ENCODE measurements around the gene DDB1.

Gene DDB1

GRCh38 chr11:61353131-61354067, 20.5 kb upstream of the DDB1 start:
- H3K14ac ChIP-seq (ENCODE audit: low read length), result no peak overlapping the region
- WGBS (ENCODE audit: extremely low coverage, insufficient coverage, insufficient read length), result no CpG with 5 or more reads among the region's 15 CpGs
- H4K8ac ChIP-seq (ENCODE audit: low read depth, low read length), result no peak overlapping the region
- no peaks in the 10 kb centered on the region for H3K27me3 ChIP-seq (ENCODE audit: insufficient read depth, low read length)
- H3K4ac ChIP-seq (ENCODE audit: low read depth, low read length), result no peak overlapping the region
- no peak overlapping the region for H3K9ac ChIP-seq (ENCODE audit: low read length)
- H3K27ac ChIP-seq (ENCODE audit: low read depth, low read length), result no peak overlapping the region
- no peak overlapping the region for H4K12ac ChIP-seq (ENCODE audit: low read depth, low read length)
- no peaks in the 10 kb centered on the region for H3K79me1 ChIP-seq (ENCODE audit: low read length)
- H4K91ac ChIP-seq (ENCODE audit: low read depth, low read length), result no peak overlapping the region
- H3K36me3 ChIP-seq (ENCODE audit: control insufficient read depth in 1 of 2, insufficient read depth in 2 of 2, low read length in 2 of 2), result peaks cover 28 to 41% of the 10 kb centered on the region in 2 experiments
- H2AK5ac ChIP-seq (ENCODE audit: low read length), result no peak overlapping the region
- H3K4me3 ChIP-seq (ENCODE audit: low read depth, low read length), result no peak overlapping the region
- no peak overlapping the region for H2BK120ac ChIP-seq (ENCODE audit: insufficient read depth, low read length, poor library complexity)
- H3K23ac ChIP-seq (ENCODE audit: low read length), result no peak overlapping the region
- no peaks in the 10 kb centered on the region for H3K79me2 ChIP-seq (ENCODE audit: control insufficient read depth, insufficient read depth, low read length, poor library complexity)
- peaks cover 3% of the 10 kb centered on the region for H3K9me3 ChIP-seq (ENCODE audit: insufficient read depth, low read depth, low read length)
- H2BK12ac ChIP-seq (ENCODE audit: low read length), result no peak overlapping the region
- no peak overlapping the region for H2BK5ac ChIP-seq (ENCODE audit: low read depth, low read length, poor library complexity)
- H2AFZ ChIP-seq (ENCODE audit: insufficient read depth, low read length, poor library complexity), result no peak overlapping the region
- H3K18ac ChIP-seq (ENCODE audit: low read length), result no peak overlapping the region
- H3K4me1 ChIP-seq (ENCODE audit: control insufficient read depth in 1 of 2, insufficient read depth in 2 of 2, low read length in 2 of 2), result no peaks in the 10 kb centered on the region
- no peak for DNase-seq
- H3K4me2 ChIP-seq (ENCODE audit: low read length), result no peak overlapping the region

- Histone ChIP-seq H3K9ac (ENCODE audit: low read length) (no peak overlapping the region), H3K36me3 (ENCODE audit: control insufficient read depth in 1 of 2, insufficient read depth in 2 of 2, low read length in 2 of 2) (peaks cover 28 to 49% of the 10 kb centered on the region in 2 experiments), H2BK120ac (ENCODE audit: insufficient read depth, low read length, poor library complexity) (no peak overlapping the region), H3K27me3 (ENCODE audit: insufficient read depth, low read length) (no peaks in the 10 kb centered on the region), H3K23ac (ENCODE audit: low read length) (no peak overlapping the region), H4K12ac (ENCODE audit: low read depth, low read length) (no peak overlapping the region), H2AFZ (ENCODE audit: insufficient read depth, low read length, poor library complexity) (no peak overlapping the region), H3K9me3 (ENCODE audit: insufficient read depth, low read depth, low read length) (peaks cover 3% of the 10 kb centered on the region), H3K4me1 (ENCODE audit: control insufficient read depth in 1 of 2, insufficient read depth in 2 of 2, low read length in 2 of 2) (no peaks in the 10 kb centered on the region), H2BK12ac (ENCODE audit: low read length) (no peak overlapping the region), H3K79me1 (ENCODE audit: low read length) (no peaks in the 10 kb centered on the region), H3K27ac (ENCODE audit: low read depth, low read length) (no peak overlapping the region), H3K79me2 (ENCODE audit: control insufficient read depth, insufficient read depth, low read length, poor library complexity) (no peaks in the 10 kb centered on the region), H3K4ac (ENCODE audit: low read depth, low read length) (no peak overlapping the region), H2AK5ac (ENCODE audit: low read length) (no peak overlapping the region), H2BK5ac (ENCODE audit: low read depth, low read length, poor library complexity) (no peak overlapping the region), H3K14ac (ENCODE audit: low read length) (no peak overlapping the region), H4K8ac (ENCODE audit: low read depth, low read length) (no peak overlapping the region), H4K91ac (ENCODE audit: low read depth, low read length) (no peak overlapping the region), H3K18ac (ENCODE audit: low read length) (no peak overlapping the region), H3K4me2 (ENCODE audit: low read length) (no peak overlapping the region), H3K4me3 (ENCODE audit: low read depth, low read length) (no peak overlapping the region)
- no CpG with 5 or more reads among the region's 8 CpGs for WGBS (ENCODE audit: extremely low coverage, insufficient coverage, insufficient read length)
- DNase-seq, result no peak
Measured at GRCh38 chr11:61352038-61352437, 19.1 kb upstream of the DDB1 start.

GRCh38 chr11:61350803-61351202, 17.9 kb upstream of the DDB1 start:
- H3K9me3 ChIP-seq (ENCODE audit: insufficient read depth, low read depth, low read length), result peaks cover 3% of the 10 kb centered on the region
- no peaks in the 10 kb centered on the region for H3K27me3 ChIP-seq (ENCODE audit: insufficient read depth, low read length)
- H4K12ac ChIP-seq (ENCODE audit: low read depth, low read length), result no peak overlapping the region
- H2AFZ ChIP-seq (ENCODE audit: insufficient read depth, low read length, poor library complexity), result no peak overlapping the region
- peaks cover 3 to 7% of the 10 kb centered on the region in 2 experiments for H3K4me1 ChIP-seq (ENCODE audit: control insufficient read depth in 1 of 2, insufficient read depth in 2 of 2, low read length in 2 of 2)
- no peak overlapping the region for H2BK5ac ChIP-seq (ENCODE audit: low read depth, low read length, poor library complexity)
- H3K4me2 ChIP-seq (ENCODE audit: low read length), result no peak overlapping the region
- H3K36me3 ChIP-seq (ENCODE audit: control insufficient read depth in 1 of 2, insufficient read depth in 2 of 2, low read length in 2 of 2), result peaks cover 25 to 50% of the 10 kb centered on the region in 2 experiments
- H4K91ac ChIP-seq (ENCODE audit: low read depth, low read length), result no peak overlapping the region
- H3K27ac ChIP-seq (ENCODE audit: low read depth, low read length), result no peak overlapping the region
- H3K14ac ChIP-seq (ENCODE audit: low read length), result no peak overlapping the region
- H4K8ac ChIP-seq (ENCODE audit: low read depth, low read length), result no peak overlapping the region
- H3K79me2 ChIP-seq (ENCODE audit: control insufficient read depth, insufficient read depth, low read length, poor library complexity), result no peaks in the 10 kb centered on the region
- no peak for DNase-seq
- WGBS (ENCODE audit: extremely low coverage, insufficient coverage, insufficient read length), result no CpG with 5 or more reads among the region's 8 CpGs
- no peak overlapping the region for H3K9ac ChIP-seq (ENCODE audit: low read length)
- no peak overlapping the region for H3K4ac ChIP-seq (ENCODE audit: low read depth, low read length)
- H3K23ac ChIP-seq (ENCODE audit: low read length), result no peak overlapping the region
- H2BK12ac ChIP-seq (ENCODE audit: low read length), result no peak overlapping the region
- no peak overlapping the region for H2BK120ac ChIP-seq (ENCODE audit: insufficient read depth, low read length, poor library complexity)
- H2AK5ac ChIP-seq (ENCODE audit: low read length), result no peak overlapping the region
- H3K4me3 ChIP-seq (ENCODE audit: low read depth, low read length), result no peak overlapping the region
- no peaks in the 10 kb centered on the region for H3K79me1 ChIP-seq (ENCODE audit: low read length)
- H3K18ac ChIP-seq (ENCODE audit: low read length), result no peak overlapping the region

- H3K79me1 ChIP-seq (ENCODE audit: low read length), result no peaks in the 10 kb centered on the region
- H3K27me3 ChIP-seq (ENCODE audit: insufficient read depth, low read length), result no peaks in the 10 kb centered on the region
- no peak overlapping the region for H4K12ac ChIP-seq (ENCODE audit: low read depth, low read length)
- H4K8ac ChIP-seq (ENCODE audit: low read depth, low read length), result no peak overlapping the region
- H3K18ac ChIP-seq (ENCODE audit: low read length), result no peak overlapping the region
- WGBS (ENCODE audit: extremely low coverage, insufficient coverage, insufficient read length), result no CpG with 5 or more reads among the region's 1 CpG
- H2AFZ ChIP-seq (ENCODE audit: insufficient read depth, low read length, poor library complexity), result no peak overlapping the region
- H3K27ac ChIP-seq (ENCODE audit: low read depth, low read length), result no peak overlapping the region
- H3K4me1 ChIP-seq (ENCODE audit: control insufficient read depth in 1 of 2, insufficient read depth in 2 of 2, low read length in 2 of 2), result peaks cover 3 to 9% of the 10 kb centered on the region in 2 experiments
- DNase-seq, result no peak
- no peak overlapping the region for H2BK12ac ChIP-seq (ENCODE audit: low read length)
- H2BK120ac ChIP-seq (ENCODE audit: insufficient read depth, low read length, poor library complexity), result no peak overlapping the region
- H3K9me3 ChIP-seq (ENCODE audit: insufficient read depth, low read depth, low read length), result peaks cover 3% of the 10 kb centered on the region
- peaks cover 25 to 50% of the 10 kb centered on the region in 2 experiments for H3K36me3 ChIP-seq (ENCODE audit: control insufficient read depth in 1 of 2, insufficient read depth in 2 of 2, low read length in 2 of 2)
- no peak overlapping the region for H4K91ac ChIP-seq (ENCODE audit: low read depth, low read length)
- no peak overlapping the region for H2BK5ac ChIP-seq (ENCODE audit: low read depth, low read length, poor library complexity)
- H3K9ac ChIP-seq (ENCODE audit: low read length), result no peak overlapping the region
- H3K14ac ChIP-seq (ENCODE audit: low read length), result no peak overlapping the region
- H2AK5ac ChIP-seq (ENCODE audit: low read length), result no peak overlapping the region
- H3K4ac ChIP-seq (ENCODE audit: low read depth, low read length), result no peak overlapping the region
- no peak overlapping the region for H3K4me2 ChIP-seq (ENCODE audit: low read length)
- no peak overlapping the region for H3K23ac ChIP-seq (ENCODE audit: low read length)
- H3K79me2 ChIP-seq (ENCODE audit: control insufficient read depth, insufficient read depth, low read length, poor library complexity), result no peaks in the 10 kb centered on the region
- H3K4me3 ChIP-seq (ENCODE audit: low read depth, low read length), result no peak overlapping the region
Measured at GRCh38 chr11:61350336-61350735, 17.4 kb upstream of the DDB1 start.

All from trophoblast cell (in vitro differentiated cells and primary cell).